Measurements from ENCODE around the gene TSTD2. TPM values are rescaled to one million over a fixed set of nuclear protein-coding genes. Genes with fewer than 3 reads are reported as not detected.
"Not testable (repeated sequence)": the region's sequence is repeated elsewhere in the genome, so short reads cannot be mapped to it uniquely, and the experiment has no call there.

Gene TSTD2
- total RNA-seq, 2 donors from 2014 or later = 14.2 to 18.1 TPM

GRCh38 chr9:97602430-97602829 lies 30.7 kb downstream of the TSTD2 start:
- Mint-ChIP-seq H3K36me3 (no peaks in the 10 kb centered on the region), H3K9me3 (no peaks in the 10 kb centered on the region), H3K27ac (no peak overlapping the region)
- ATAC-seq (no peak), DNase-seq (ENCODE audit: low spot score in 2 of 2) (no peak)

DNA sequence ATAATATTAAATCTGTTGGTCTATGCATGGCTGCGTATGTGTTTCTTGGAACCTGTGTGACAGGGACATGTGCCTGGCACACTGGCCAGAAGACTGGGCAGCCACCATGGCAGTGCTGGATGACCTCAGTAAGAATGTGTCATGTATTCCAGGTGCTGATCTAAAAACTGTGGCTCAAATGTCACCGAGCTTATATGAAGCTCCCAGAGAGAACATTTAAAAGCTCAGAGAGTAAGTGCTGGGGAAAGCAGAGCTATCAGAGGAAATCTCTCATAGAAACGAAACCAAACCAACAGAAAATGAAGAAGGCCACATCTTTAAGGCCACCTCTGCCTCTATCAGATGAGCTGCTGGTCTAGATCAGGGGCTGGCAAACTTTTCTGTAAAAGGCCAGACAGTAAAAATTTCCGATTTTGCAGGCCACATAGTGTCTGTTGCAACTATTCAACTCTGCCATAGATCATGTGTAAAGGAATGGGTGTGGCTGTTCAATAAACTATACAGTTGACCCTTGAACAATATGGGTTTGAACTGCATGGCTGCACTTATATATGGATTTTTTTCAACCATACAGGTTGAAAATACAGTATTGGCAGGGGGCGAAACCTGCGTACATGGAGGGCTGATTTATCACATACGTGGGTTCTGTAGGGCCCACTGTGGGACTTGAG lies 31.8 kb downstream of the TSTD2 start:
- H3K9me3 Mint-ChIP-seq = no peaks in the 10 kb centered on the region
- H3K36me3 Mint-ChIP-seq = no peaks in the 10 kb centered on the region
- DNase-seq (ENCODE audit: low spot score in 2 of 2) = no peak
- H3K27ac Mint-ChIP-seq = no peak overlapping the region
- no peak for ATAC-seq

DNA sequence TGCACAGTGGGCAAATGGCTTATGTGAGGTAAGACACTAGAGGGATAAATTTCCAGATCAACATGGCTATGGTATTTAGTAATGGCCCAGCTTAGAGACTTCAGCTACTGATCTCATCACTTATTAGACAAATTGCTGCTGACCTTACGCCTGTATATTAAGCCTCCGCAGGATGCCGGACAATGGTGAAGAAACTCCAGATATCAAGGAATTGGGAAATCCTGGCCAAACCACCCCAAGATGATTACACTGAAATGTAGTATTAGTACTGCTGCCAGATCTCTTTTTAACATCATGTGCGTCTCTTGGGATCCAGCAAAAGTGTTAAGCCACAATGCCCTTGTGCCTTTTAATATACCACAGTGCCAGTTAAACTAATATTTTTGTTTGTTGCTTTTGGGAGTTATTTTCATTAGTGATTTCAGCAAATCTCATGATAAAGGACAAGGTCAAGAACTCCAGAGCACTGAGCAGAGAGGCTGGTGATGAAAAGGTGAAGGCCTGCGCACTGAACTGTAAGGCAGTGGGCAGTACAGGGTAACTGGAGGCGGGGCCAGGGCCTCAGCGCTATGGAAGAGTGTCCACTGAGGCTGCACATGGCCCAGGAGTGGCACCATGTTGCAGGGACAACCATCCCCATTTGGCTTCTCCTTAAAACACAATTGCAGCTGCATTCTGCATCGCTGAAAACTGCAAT lies 32.5 kb downstream of the TSTD2 start:
- ATAC-seq (no peak), DNase-seq (ENCODE audit: low spot score in 2 of 2) (no peak)
- Mint-ChIP-seq H3K27ac (no peak overlapping the region), H3K9me3 (no peaks in the 10 kb centered on the region), H3K36me3 (no peaks in the 10 kb centered on the region)

- ATAC-seq = no peak
- H3K36me3 Mint-ChIP-seq = no peaks in the 10 kb centered on the region
- no peaks in the 10 kb centered on the region for H3K9me3 Mint-ChIP-seq
- no peak overlapping the region for H3K27ac Mint-ChIP-seq
- DNase-seq (ENCODE audit: low spot score in 2 of 2) = no peak
Measured at GRCh38 chr9:97599314-97599846, 33.8 kb downstream of the TSTD2 start.

DNA sequence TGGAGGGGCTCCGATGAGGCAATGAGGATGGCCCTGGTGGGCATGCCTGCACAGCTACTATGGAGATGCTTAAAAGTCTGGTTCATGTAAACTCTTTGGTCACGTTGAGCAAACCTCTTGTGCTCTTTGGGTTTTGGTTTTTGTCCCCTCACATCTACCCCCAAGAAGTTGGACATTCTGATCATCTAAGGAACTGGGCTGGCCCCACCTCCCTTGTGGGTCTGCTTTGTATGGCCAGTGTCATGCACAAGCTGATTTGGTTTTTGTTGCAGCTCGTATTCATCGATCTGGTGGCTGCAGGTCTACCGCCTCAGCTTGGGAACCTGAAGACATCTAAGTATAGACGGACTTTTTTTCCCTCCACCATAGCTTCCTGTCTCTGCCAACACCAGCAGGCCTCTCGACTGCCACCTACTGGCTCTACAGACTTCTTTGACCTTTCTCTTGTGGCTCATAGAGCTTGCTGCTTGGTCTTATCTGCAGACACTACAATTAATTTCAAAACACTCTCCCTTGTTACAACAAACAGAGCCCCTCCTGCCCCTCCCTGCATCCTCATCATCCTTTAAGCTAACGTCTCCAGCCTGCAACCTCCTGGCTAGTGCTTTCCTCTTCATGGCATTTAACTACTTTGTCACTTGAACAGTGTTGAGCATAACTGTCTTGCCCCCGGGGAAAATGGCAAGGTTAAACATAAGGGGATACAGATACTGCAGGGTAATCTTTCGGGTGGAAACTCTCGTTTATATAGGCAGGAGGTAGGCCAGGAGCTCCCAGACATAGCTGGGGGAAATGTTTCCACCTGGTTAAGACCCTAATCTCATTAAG lies 34.5 kb downstream of the TSTD2 start:
- H3K9me3 Mint-ChIP-seq = no peaks in the 10 kb centered on the region
- H3K36me3 Mint-ChIP-seq = no peaks in the 10 kb centered on the region
- DNase-seq (ENCODE audit: low spot score in 2 of 2) (peak; percentile 59 to 75), ATAC-seq (peak; percentile 87 to 91)
- peak overlapping the region in 1 of 2 donors; percentile 18 for H3K27ac Mint-ChIP-seq

DNA sequence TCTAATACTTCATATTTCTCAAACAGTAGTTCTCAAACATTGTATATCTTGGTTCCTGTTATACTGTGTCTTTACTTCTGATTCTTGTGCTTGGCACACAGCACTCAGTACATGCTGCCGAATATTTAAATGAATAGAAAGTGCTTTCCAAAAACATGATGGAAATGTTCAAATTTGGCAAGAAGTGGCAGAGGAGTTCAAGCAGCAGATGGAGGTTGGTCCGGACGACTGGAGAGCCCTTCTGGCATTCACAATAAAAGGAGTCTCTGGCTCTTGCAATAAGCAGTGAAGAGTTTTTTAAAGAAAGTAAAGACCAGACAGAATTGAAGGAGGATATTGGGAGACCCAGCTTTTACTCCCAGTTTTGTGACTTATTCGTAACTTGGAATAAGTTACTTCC lies 36.3 kb downstream of the TSTD2 start:
- ATAC-seq (no peak), DNase-seq (ENCODE audit: low spot score in 2 of 2) (no peak)
- no peaks in the 10 kb centered on the region for H3K9me3 Mint-ChIP-seq
- H3K36me3 Mint-ChIP-seq = no peaks in the 10 kb centered on the region
- no peak overlapping the region for H3K27ac Mint-ChIP-seq

GRCh38 chr9:97594381-97594921 lies 38.7 kb downstream of the TSTD2 start:
- Mint-ChIP-seq H3K27ac (no peak overlapping the region), H3K9me3 (no peaks in the 10 kb centered on the region), H3K36me3 (no peaks in the 10 kb centered on the region)
- DNase-seq (ENCODE audit: low spot score in 2 of 2) = no peak
- no peak for ATAC-seq

DNA sequence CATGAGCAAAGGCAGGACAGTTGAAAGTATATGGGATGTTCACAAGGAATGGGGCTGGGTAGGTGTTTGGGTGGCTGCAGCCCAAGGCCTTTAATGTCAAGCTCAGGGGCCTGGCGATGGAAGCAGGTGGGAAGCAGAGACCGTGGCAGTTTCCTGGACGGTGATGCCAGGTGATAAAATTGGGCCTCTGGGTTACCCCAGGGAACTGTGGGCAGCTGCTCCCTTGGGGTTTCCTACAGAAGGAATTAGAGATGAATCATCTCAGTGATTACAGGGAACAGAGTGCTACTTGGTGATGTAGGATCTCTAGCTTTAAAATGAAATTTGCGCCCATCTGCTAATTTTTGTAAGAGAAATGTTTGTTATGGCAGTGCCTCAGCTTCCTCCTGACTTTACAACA lies 39.2 kb downstream of the TSTD2 start:
- no peaks in the 10 kb centered on the region for H3K36me3 Mint-ChIP-seq
- ATAC-seq (no peak), DNase-seq (ENCODE audit: low spot score in 2 of 2) (no peak)
- no peak overlapping the region for H3K27ac Mint-ChIP-seq
- no peaks in the 10 kb centered on the region for H3K9me3 Mint-ChIP-seq

GRCh38 chr9:97592126-97592525 lies 41.0 kb downstream of the TSTD2 start:
- DNase-seq (ENCODE audit: low spot score in 2 of 2) (no peak), ATAC-seq (no peak)
- H3K36me3 Mint-ChIP-seq = peaks cover 6 to 7% of the 10 kb centered on the region in 2 donors
- no peak overlapping the region for H3K27ac Mint-ChIP-seq
- peaks cover 0 to 5% of the 10 kb centered on the region in 2 donors for H3K9me3 Mint-ChIP-seq

DNA sequence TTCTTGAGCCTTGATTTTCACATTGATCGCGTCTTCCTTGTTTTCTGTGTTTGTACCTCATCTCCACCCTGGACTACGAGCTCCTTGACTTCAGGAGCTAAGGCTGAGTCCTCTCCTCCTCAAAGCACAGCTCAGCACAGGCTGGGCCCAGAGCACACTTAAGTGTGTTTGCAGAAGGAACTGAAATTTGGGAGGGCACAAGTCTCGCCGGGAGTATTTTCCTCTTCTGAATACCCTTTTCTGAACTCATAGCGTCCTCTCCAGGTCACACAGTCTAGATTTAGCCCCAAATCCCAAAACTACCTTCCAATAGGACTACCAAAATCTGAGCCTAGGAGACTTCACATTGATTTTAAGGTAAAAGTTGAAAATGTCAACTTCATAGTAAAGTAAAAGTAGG lies 41.6 kb downstream of the TSTD2 start:
- H3K27ac Mint-ChIP-seq = no peak overlapping the region
- DNase-seq (ENCODE audit: low spot score in 2 of 2) = no peak
- ATAC-seq = no peak
- peaks cover 9 to 11% of the 10 kb centered on the region in 2 donors for H3K36me3 Mint-ChIP-seq
- peaks cover 0 to 6% of the 10 kb centered on the region in 2 donors for H3K9me3 Mint-ChIP-seq

DNA sequence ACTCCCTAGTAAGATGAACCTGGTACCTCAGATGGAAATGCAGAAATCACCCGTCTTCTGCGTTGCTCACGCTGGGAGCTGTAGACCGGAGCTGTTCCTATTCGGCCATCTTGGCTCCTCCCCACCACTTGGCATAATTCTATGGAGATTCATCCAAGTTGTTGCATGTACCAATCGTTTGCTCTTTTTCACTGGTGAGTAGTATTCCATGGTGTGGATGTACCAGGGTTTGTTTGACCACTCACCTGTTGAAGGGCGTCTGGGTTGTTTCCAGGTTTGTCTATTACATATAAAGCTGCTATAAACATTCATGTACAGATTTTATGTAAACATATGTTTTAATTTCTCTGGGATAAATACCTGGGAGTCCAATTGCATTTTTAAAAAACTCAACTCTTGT lies 46.3 kb downstream of the TSTD2 start:
- ATAC-seq; H3K27ac Mint-ChIP-seq; DNase-seq (ENCODE audit: low spot score in 2 of 2); H3K9me3 Mint-ChIP-seq: not testable (repeated sequence)
- peaks cover 9 to 11% of the 10 kb centered on the region in 2 donors for H3K36me3 Mint-ChIP-seq

- ATAC-seq; H3K9me3 Mint-ChIP-seq; DNase-seq (ENCODE audit: low spot score in 2 of 2); H3K27ac Mint-ChIP-seq: not testable (repeated sequence)
- peaks cover 11 to 13% of the 10 kb centered on the region in 2 donors for H3K36me3 Mint-ChIP-seq
Measured at GRCh38 chr9:97584778-97585177, 48.4 kb downstream of the TSTD2 start.

DNA sequence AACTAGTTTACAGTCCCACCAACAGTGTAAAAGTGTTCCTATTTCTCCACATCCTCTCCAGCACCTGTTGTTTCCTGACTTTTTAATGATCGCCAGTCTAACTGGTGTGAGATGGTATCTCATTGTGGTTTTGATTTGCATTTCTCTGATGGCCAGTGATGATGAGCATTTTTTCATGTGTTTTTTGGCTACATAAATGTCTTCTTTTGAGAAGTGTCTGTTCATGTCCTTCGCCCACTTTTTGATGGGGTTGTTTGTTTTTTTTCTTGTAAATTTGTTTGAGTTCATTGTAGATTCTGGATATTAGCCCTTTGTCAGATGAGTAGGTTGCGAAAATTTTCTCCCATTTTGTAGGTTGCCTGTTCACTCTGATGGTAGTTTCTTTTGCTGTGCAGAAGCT lies 51.6 kb downstream of the TSTD2 start:
- not testable (repeated sequence) for DNase-seq (ENCODE audit: low spot score in 2 of 2); H3K27ac Mint-ChIP-seq; H3K9me3 Mint-ChIP-seq; H3K36me3 Mint-ChIP-seq; ATAC-seq

DNA sequence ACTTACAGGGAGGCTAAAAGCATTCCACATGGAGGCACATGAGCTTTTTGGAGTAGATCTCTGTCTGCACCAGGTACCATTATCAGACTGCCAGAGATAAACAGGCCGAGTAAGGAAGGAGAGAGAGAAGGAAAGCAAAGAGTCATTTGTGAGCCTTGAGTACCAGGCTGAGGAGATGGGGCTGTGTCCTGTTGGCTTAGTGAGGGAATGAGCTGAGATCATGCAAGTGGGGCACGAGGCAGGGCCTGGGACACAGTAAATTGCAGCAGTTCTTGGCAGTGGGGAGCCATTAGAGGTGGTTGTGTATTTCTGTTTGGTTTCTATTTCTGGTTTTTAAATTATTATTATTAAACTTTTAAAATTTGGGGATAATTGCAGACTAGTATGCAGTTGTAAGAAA lies 53.3 kb downstream of the TSTD2 start:
- DNase-seq (ENCODE audit: low spot score in 2 of 2) (no peak), ATAC-seq (no peak)
- Mint-ChIP-seq H3K9me3 (no peaks in the 10 kb centered on the region), H3K36me3 (peaks cover 0 to 12% of the 10 kb centered on the region in 2 donors), H3K27ac (peak overlapping the region in 1 of 2 donors; percentile 9)

- Mint-ChIP-seq H3K36me3 (peaks cover 0 to 16% of the 10 kb centered on the region in 2 donors), H3K27ac (no peak overlapping the region), H3K9me3 (peaks cover 0 to under 1% of the 10 kb centered on the region in 2 donors)
- peak in 1 of 2 donors; percentile 37 for DNase-seq (ENCODE audit: low spot score in 2 of 2)
- ATAC-seq = no peak
Measured at GRCh38 chr9:97578846-97579245, 54.3 kb downstream of the TSTD2 start.

DNA sequence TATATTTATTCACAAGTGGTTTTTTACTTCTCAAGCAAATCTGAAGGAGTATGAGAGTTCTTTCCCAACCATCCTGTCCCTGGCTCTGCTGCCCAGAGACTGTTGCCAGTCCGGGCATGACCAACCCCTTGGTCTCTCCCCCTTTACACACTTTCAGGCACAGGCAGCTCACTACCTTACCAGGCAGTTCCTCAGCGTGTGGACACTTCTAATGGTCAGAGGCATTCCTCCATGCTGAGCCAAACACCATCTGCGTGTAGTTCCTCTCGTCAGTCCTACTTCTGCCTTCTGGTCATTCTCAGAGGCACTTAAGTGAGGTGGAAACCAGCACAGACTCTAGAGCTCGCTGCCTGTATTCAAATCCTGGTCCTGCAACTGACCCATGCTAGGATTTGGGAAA lies 56.1 kb downstream of the TSTD2 start:
- H3K9me3 Mint-ChIP-seq = peaks cover 0 to 4% of the 10 kb centered on the region in 2 donors
- ATAC-seq (no peak), DNase-seq (ENCODE audit: low spot score in 2 of 2) (peak in 1 of 2 donors; percentile 16)
- peaks cover 0 to 19% of the 10 kb centered on the region in 2 donors for H3K36me3 Mint-ChIP-seq
- H3K27ac Mint-ChIP-seq = no peak overlapping the region

Data from activated naive CD4-positive, alpha-beta T cell treated with anti-CD3 and anti-CD28 coated beads, Interleukin-2, amount 50 U/mL, for 72 hours (primary cell).